NCI-H1417 treated with DMSO at 0.1 percent for 48 hours (cell line): Measurements from ENCODE around the gene RAD9A.

ENCODE experiments used
- DNase-seq: peaks from one replicate; lab custom pipeline; 2025; lab: John Stamatoyannopoulos, UW

The RAD9A gene

GRCh38 chr11:67375320-67376055 is 16.3 kb upstream of the RAD9A start:
- no peak for DNase-seq

DNA sequence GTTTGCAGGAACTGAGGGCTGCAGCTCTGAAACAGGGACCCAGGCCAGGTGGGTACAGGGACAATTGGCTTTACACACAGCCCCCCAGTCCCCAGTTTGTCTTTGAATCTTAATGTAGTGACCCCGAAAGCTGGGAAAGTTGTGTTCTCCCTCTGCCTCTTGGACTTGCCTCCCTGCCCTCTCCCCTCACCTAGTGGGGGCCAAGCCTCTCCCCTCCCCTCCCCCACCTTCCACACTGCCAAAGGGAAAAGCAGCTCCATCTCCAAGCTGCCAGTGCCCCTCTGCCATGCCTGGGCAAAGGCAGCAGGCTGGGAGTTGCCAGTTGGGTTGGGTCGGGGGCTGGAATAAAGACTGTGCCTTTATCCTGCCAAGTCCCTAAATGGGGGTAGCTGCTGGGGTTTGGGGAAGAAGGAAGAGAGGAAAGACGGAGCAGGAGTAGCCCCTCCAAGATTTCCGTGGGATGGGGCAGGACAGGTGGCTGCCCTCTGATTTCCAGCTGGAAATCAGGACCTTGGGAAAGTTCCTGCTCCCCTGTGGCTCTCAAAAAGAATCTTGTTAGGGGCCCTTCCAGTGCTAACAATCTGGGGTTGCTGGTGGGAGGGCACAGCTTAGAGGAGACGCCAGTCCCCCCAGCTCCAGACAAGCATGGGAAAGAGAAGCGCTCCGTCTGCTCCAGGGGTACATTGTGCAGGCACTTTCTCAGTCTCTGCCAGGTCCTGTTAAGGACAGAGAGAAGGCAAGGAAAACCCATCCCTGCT is 15.5 kb upstream of the RAD9A start:
- no peak for DNase-seq

DNA sequence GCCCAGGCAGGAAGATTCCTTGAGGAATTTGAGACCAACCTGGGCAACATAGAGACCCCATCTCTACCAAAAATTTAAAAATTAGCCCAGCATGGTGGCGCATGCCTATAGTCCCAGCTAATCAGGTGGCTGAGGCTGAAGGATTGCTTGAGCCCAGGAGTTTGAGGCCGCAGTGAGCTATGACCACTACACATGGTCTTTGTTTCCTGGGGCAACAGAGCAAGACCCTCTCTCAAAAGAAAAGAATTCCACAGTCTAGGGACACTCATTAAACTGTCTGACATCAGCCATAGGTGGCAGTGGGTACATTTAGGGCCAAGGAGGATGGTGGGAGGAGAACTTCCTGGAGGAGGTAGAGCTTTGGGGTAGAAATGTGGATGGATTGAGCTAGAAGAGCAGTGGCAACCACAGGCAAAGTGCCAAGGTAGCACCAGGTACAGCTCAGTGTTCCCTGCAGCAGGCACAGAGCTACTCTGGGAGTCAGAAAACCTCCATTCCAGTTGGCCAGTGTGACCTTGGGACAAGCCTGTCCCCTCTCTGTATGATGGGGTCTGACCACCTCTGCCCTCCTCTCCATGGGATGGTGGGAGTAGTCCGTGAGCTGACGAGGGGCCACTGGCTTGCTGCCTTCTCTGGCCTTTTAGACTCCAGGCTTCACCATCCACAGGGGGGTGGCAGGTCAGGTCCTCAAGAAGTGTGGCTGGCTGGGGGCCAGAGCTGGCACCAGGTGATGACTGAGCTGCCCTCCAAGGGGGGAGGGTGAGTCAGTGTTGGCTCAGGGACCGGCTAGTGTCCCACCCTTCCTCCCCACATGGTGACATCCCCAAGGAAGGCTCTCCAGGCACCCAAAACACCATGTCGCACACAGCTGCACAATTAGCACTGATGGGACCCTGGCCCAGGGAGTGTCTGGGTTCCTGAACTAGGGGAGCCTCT is 14.6 kb upstream of the RAD9A start:
- no peak for DNase-seq

GRCh38 chr11:67378544-67378943 is 13.2 kb upstream of the RAD9A start:
- no peak for DNase-seq

GRCh38 chr11:67379061-67380058 is 12.4 kb upstream of the RAD9A start:
- no peak for DNase-seq

GRCh38 chr11:67381244-67381972 is 10.4 kb upstream of the RAD9A start:
- no peak for DNase-seq

GRCh38 chr11:67382276-67383136 is 9.3 kb upstream of the RAD9A start:
- no peak for DNase-seq

- no peak for DNase-seq
Observed at GRCh38 chr11:67384851-67385366, 6.9 kb upstream of the RAD9A start.

DNA sequence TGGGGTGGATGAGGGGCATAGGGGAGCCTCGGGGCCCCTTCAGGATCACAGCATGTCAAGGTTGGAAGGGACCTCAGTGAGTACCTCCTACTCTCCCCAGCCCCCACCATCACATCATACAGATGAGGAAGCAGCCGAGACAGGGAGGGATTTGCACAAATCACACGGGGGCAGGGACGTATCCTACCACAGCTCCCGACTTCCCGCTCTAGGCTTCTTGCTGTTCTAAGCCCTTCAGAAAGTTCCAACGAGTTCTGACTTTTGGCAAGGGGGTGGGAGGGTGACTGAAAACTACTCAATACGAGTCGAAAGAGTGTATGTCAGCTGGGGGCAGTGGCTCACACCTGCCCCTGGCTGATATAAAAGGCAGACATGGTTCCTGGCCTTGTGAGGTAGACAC is 4.7 kb upstream of the RAD9A start:
- no peak for DNase-seq

DNA sequence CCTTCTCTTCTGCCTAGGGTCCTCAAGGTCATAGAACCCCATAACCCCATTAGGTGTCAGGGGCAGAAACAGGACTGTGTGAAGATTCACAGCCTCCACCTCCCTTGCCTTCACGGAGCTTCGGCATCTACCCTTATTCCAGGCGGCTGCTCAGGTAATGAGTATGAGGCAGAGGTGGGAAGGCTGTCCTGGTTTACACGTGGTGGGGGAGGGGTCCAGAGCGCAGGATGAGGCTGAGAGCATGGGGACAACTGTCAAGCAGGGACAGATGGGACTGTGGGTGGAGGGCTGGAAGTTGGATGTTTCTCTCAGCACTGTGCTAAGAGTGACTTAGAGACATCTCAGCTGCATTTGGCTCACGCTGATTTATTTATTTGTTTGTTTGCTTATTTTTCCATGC is 4.3 kb upstream of the RAD9A start:
- DNase-seq: no peak

DNA sequence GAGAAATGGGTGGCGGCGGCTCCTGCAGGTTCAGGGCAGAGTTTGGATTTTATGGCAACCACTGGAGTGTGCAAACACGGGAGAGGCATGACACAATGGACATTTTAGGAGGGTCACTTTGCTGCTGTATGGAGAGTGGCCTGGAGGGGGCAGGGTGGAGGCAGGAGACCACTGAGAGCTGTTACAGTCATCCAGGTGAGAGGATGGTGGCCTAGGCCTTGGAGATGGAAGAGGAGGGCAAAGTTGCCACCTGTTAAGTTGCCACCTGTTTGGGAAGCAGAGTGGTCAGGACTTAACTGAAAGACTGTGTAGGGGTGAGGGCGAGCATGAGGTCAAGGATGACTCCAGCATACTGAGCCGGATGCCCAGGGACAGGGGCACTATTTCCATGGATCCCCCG is 2.3 kb upstream of the RAD9A start:
- DNase-seq: no peak

- no peak for DNase-seq
Observed at GRCh38 chr11:67390947-67391303, 861 bp upstream of the RAD9A start.

DNA sequence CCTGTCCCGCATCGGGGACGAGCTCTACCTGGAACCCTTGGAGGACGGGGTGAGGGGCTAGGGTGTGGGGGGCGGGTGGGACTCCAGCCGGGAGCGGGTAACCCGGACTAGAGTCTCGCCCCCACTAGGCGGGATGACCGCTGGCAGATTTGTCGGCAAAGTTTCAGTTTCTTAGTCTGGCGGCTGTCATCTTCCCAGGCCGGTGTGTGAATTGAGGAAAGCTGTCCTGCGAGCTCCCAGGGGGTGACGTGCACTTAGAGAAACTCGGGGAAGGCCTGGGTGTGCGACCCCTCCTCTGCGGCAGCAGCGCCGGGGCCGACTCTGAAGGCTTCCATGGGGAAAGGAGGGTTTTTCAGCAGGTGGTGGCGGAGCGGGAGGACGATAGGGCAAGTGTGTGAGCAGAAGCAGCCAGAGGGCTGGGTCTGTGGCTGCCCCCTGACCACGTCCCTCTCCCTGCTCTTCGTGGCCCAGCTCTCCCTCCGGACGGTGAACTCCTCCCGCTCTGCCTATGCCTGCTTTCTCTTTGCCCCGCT is 463 bp downstream of the RAD9A start:
- no peak for DNase-seq

DNA sequence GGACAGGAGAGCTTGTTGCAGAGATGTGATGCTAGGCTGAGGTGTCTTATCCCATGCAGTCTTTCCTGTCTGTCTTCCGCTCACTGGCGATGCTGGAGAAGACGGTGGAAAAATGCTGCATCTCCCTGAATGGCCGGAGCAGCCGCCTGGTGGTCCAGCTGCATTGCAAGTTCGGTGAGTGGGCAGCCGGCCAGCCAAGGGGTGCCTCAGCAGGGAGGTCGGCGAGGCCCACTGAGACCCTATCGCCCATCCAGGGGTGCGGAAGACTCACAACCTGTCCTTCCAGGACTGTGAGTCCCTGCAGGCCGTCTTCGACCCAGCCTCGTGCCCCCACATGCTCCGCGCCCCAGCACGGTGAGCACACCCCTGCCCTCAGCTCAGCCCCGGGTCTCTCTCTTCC is 1.7 kb downstream of the RAD9A start:
- no peak for DNase-seq

- no peak for DNase-seq
Observed at GRCh38 chr11:67393990-67394389, 2.2 kb downstream of the RAD9A start.

- DNase-seq: no peak
Observed at GRCh38 chr11:67395555-67396258, 3.9 kb downstream of the RAD9A start.

GRCh38 chr11:67396259-67396581 is 4.4 kb downstream of the RAD9A start:
- no peak for DNase-seq

DNA sequence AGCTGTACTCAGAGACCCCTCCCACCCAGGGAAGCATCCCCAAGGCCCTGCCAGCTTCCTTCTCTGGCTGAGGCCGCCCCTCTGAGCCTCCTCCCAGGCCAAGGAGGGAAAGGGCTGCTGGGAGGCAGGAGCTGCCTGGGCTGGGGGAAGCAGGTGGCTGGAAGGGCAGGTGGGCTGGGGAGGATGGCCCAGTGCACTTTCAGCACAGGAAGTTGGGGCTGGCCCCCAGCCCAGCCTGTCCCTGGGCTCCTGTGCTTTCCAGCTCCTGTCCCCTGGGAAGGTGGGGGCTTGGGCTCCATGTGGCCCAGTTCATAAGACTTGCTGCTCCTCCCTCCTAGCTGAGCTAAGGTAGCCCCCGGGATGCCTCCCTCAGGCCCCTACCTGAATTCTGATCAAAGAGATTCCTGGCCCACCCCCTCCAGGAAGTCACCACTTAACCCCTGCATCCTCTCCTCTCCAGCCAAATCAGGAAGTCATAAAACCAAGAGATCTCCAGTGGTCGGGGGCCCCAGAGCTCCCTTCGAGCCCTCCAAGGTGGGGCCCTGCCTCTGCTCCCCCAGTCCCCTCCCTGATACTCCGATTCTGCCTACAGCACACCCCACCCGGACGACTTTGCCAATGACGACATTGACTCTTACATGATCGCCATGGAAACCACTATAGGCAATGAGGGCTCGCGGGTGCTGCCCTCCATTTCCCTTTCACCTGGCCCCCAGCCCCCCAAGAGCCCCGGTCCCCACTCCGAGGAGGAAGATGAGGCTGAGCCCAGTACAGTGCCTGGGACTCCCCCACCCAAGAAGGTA is 5.0 kb downstream of the RAD9A start:
- DNase-seq: no peak
